ENCODE measurements around the gene FAM187B.

DNA sequence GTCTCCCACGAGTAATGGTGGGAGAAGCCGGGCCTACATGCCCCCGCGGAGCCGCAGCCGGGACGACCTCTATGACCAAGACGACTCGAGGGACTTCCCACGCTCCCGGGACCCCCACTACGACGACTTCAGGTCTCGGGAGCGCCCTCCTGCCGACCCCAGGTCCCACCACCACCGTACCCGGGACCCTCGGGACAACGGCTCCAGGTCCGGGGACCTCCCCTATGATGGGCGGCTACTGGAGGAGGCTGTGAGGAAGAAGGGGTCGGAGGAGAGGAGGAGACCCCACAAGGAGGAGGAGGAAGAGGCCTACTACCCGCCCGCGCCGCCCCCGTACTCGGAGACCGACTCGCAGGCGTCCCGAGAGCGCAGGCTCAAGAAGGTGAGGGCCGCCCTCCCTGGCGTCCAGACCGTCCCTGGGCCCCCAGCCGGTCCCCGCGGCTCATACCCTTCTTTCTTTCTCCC is 38.8 kb upstream of the FAM187B start:
- TF ChIP-seq, protein P1, sequence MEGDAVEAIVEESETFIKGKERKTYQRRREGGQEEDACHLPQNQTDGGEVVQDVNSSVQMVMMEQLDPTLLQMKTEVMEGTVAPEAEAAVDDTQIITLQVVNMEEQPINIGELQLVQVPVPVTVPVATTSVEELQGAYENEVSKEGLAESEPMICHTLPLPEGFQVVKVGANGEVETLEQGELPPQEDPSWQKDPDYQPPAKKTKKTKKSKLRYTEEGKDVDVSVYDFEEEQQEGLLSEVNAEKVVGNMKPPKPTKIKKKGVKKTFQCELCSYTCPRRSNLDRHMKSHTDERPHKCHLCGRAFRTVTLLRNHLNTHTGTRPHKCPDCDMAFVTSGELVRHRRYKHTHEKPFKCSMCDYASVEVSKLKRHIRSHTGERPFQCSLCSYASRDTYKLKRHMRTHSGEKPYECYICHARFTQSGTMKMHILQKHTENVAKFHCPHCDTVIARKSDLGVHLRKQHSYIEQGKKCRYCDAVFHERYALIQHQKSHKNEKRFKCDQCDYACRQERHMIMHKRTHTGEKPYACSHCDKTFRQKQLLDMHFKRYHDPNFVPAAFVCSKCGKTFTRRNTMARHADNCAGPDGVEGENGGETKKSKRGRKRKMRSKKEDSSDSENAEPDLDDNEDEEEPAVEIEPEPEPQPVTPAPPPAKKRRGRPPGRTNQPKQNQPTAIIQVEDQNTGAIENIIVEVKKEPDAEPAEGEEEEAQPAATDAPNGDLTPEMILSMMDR (IDR thresholded peaks at IDR 0.05; ENCODE audit: insufficient read depth, low read depth, low read length): no peak
- no peak for TF ChIP-seq EZH2 (IDR thresholded peaks at IDR 0.05; ENCODE audit: insufficient read depth, low read length)

All from astrocyte (in vitro differentiated cells and primary cell).